Tibial artery (tissue), 4 donors: Measurements from ENCODE around the gene GUCA2A.

Experiments
- DNase-seq, 2 donors: peaks; one replicate each; pipeline ENCODE4 v3.0.0-alpha.2; 2019
- H3K27ac ChIP-seq, 2 donors: fragments of 200-600 bp; sonication (generic) in 1 of 2; 1 replicate in 1 of 2; 2 replicates in 1 of 2; pipeline ENCODE4 v1.5.1; 2018 to 2019; ENCODE audit warnings: mild to moderate bottlenecking in 1 of 2
- H3K27me3 ChIP-seq, 2 donors: fragments of 200-600 bp; sonication (generic) in 1 of 2; one replicate each; pipeline versions ENCODE4 v1.5.1 to v1.6.0; 2016 to 2019
- H3K36me3 ChIP-seq, 3 donors: fragments of 200-600 bp; sonication (generic) in 2 of 3; one replicate each; pipeline ENCODE4 v1.5.1; 2016 to 2019; ENCODE audit warnings: mild to moderate bottlenecking in 2 of 3
- H3K4me1 ChIP-seq, 4 donors: fragments of 200-600 bp; sonication (generic) in 2 of 4; 1 replicate in 3 of 4; 2 replicates in 1 of 4; pipeline ENCODE4 v1.5.1; 2016 to 2019
- H3K4me3 ChIP-seq, 2 donors: fragments of 200-600 bp; sonication (generic) in 1 of 2; 1 replicate in 1 of 2; 2 replicates in 1 of 2; pipeline ENCODE4 v1.5.1; 2018 to 2019; ENCODE audit warnings: mild to moderate bottlenecking in 2 of 2
- H3K9me3 ChIP-seq, 3 donors: fragments of 200-600 bp; sonication (generic) in 1 of 3; one replicate each; pipeline ENCODE4 v1.5.1; 2016 to 2019
- CTCF ChIP-seq, 2 experiments: fragments of 200-600 bp in 1 of 2; fragments of 450-650 bp in 1 of 2; IDR thresholded peaks; one replicate each; pipeline ENCODE4 v1.5.1; 2017 to 2019; ENCODE audit warnings: antibody characterized with exemption in 2 of 2, mild to moderate bottlenecking in 1 of 2, moderate library complexity in 1 of 2
- intact Hi-C: fragments of 100-400 bp; cut with DNase I; formaldehyde crosslinking; loops from one replicate; pipeline ENCODE4 v1.15.0; 2023; ENCODE audit warnings: low total_unique reads

GUCA2A gene

GRCh38 chr1:42206164-42206563 lies 41.6 kb upstream of the GUCA2A start:
- intact Hi-C loops: no loop called here
- H3K36me3 ChIP-seq: peaks cover 0 to 12% (median 0%) of the 10 kb centered on the region in 3 donors
- H3K4me3 ChIP-seq: no peak overlapping the region
- peaks cover 0 to 6% (median 0%) of the 10 kb centered on the region in 3 donors for H3K9me3 ChIP-seq
- no peak for DNase-seq
- H3K4me1 ChIP-seq: peaks cover 0 to 16% (median 4%) of the 10 kb centered on the region in 4 donors
- TF ChIP-seq CTCF (IDR thresholded peaks at IDR 0.05): no peak
- no peaks in the 10 kb centered on the region for H3K27me3 ChIP-seq
- H3K27ac ChIP-seq: no peak overlapping the region

DNA sequence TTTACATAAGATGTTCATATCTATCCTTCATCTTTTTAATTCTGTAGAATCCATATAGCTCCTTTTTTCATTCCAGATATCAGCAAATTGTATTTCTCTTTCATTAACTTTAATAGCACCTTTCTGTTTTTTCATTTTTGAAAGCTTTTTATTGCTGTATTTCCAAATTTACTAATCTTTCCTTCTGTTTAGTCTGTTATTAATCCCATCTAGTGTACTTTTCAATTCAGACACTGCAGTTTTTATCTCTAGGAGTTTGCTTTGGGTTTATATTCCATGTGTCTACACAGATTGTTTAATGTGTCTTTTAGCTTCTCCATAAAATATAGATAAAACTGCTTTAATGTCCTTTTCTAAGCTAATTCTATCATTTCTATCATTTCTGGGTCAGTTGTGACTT lies 37.4 kb upstream of the GUCA2A start:
- H3K9me3 ChIP-seq: peaks cover 0 to 7% (median 0%) of the 10 kb centered on the region in 3 donors
- H3K36me3 ChIP-seq: peaks cover 0 to 29% (median 8%) of the 10 kb centered on the region in 3 donors
- intact Hi-C loops: no loop called here
- H3K4me3 ChIP-seq: no peak overlapping the region
- H3K27ac ChIP-seq: no peak overlapping the region
- no peaks in the 10 kb centered on the region for H3K4me1 ChIP-seq
- no peak for TF ChIP-seq CTCF (IDR thresholded peaks at IDR 0.05)
- no peak for DNase-seq
- no peaks in the 10 kb centered on the region for H3K27me3 ChIP-seq

DNA sequence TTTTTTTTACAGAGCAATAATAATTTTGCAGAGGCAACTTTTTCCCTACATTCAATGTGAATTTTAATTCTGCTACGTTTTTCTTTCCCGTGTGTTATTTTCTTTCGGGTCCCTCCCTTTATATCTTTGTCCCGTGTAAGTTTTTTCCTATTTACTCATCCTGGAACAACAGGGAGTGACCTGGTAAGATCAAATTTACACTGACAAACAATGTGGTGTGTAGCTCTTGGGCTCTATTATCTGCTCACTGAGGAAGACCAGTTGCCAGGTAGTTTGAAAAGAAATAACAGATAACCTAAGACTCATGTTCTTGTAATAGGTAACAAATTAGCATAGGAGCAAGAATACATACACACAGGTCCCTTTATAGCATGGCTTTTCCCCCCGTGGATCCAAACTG lies 33.7 kb upstream of the GUCA2A start:
- no peak for TF ChIP-seq CTCF (IDR thresholded peaks at IDR 0.05)
- intact Hi-C loops: no loop called here
- Histone ChIP-seq H3K4me3 (no peak overlapping the region), H3K27ac (no peak overlapping the region), H3K4me1 (no peaks in the 10 kb centered on the region), H3K9me3 (peaks cover 0 to 7% (median 0%) of the 10 kb centered on the region in 3 donors), H3K27me3 (no peaks in the 10 kb centered on the region), H3K36me3 (peaks cover 0 to 54% (median 44%) of the 10 kb centered on the region in 3 donors)
- no peak for DNase-seq

DNA sequence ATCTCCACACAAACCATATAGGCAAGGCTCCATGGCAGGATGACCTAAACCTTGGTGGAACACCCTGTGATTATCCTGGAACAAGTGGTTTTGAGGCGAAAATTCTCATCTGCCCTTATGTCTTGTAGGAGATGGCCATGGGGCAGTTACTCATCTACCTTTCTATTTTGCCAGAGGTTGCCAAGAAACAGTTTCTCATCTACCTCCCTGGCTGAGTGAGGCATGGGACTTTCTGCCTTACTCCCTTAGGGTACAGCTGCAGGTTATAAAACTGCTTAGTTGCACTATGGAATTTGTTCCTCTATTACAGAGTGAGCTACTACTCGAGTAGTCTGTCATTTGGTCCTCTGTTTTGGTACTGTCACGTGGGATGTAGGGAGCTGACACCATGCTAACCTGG lies 31.3 kb upstream of the GUCA2A start:
- Histone ChIP-seq H3K27me3 (no peaks in the 10 kb centered on the region), H3K4me1 (no peaks in the 10 kb centered on the region), H3K36me3 (peaks cover 6 to 55% (median 46%) of the 10 kb centered on the region in 3 donors), H3K27ac (no peak overlapping the region), H3K9me3 (no peaks in the 10 kb centered on the region), H3K4me3 (no peak overlapping the region)
- intact Hi-C loops: no loop called here
- DNase-seq: no peak
- TF ChIP-seq CTCF (IDR thresholded peaks at IDR 0.05): no peak

GRCh38 chr1:42192106-42192505 lies 27.6 kb upstream of the GUCA2A start:
- Histone ChIP-seq H3K4me1 (no peaks in the 10 kb centered on the region), H3K4me3 (no peak overlapping the region), H3K36me3 (peaks cover 6 to 70% (median 52%) of the 10 kb centered on the region in 3 donors), H3K27ac (no peak overlapping the region), H3K9me3 (no peaks in the 10 kb centered on the region), H3K27me3 (no peaks in the 10 kb centered on the region)
- no peak for TF ChIP-seq CTCF (IDR thresholded peaks at IDR 0.05)
- intact Hi-C loops: no loop called here
- no peak for DNase-seq

GRCh38 chr1:42191319-42191718 lies 26.8 kb upstream of the GUCA2A start:
- Histone ChIP-seq H3K27me3 (no peaks in the 10 kb centered on the region), H3K9me3 (no peaks in the 10 kb centered on the region), H3K27ac (no peak overlapping the region), H3K4me1 (no peaks in the 10 kb centered on the region), H3K36me3 (peaks cover 6 to 71% (median 48%) of the 10 kb centered on the region in 3 donors), H3K4me3 (no peak overlapping the region)
- DNase-seq: no peak
- intact Hi-C loops: no loop called here
- TF ChIP-seq CTCF (IDR thresholded peaks at IDR 0.05): no peak
